Activated CD4-positive, alpha-beta T cell treated with anti-CD3 and anti-CD28 coated beads, Interleukin-2, amount 50 U/mL, for 24 hours (primary cell): ENCODE results near the gene PRAMEF6.
"Not testable (repeated sequence)": the region's sequence is repeated elsewhere in the genome, so short reads cannot be mapped to it uniquely, and the experiment has no call there.

Experiments used
- DNase-seq, 2 donors: peaks; one replicate each; pipeline ENCODE4 v3.0.0-alpha.2; 2020; ENCODE audit warnings: low read depth in 1 of 2, low spot score in 1 of 2

PRAMEF6 gene

GRCh38 chr1:12947480-12947879, at the start of gene PRAMEF6:
Gene PRAMEF6, minus strand, starts transcription at chr1:12947580. Its CDS starts 5,062 bp downstream, at chr1:12942518.
- DNase-seq, result not testable (repeated sequence)

- DNase-seq, result not testable (repeated sequence)
These were observed 23.0 kb downstream of the PRAMEF6 start for GRCh38 chr1:12924368-12924767.

- not testable (repeated sequence) for DNase-seq
These were observed 25.6 kb downstream of the PRAMEF6 start for GRCh38 chr1:12921749-12922148.

GRCh38 chr1:12916310-12916709, 31.1 kb downstream of the PRAMEF6 start, which contains the start of gene PRAMEF7:
Gene PRAMEF7, plus strand, starts transcription at chr1:12916610. Its CDS starts 1,083 bp downstream, at chr1:12917693.
- not testable (repeated sequence) for DNase-seq

GRCh38 chr1:12903793-12904572, 43.4 kb downstream of the PRAMEF6 start:
- not testable (repeated sequence) for DNase-seq

- DNase-seq, result not testable (repeated sequence)
These were observed 48.2 kb downstream of the PRAMEF6 start for GRCh38 chr1:12899186-12899585.

GRCh38 chr1:12898170-12898569, 49.2 kb downstream of the PRAMEF6 start, which contains the start of gene PRAMEF10:
Gene PRAMEF10, minus strand, starts transcription at chr1:12898270. Its CDS starts 2,423 bp downstream, at chr1:12895847.
- DNase-seq, result not testable (repeated sequence)
